HepG2 (cell line): ENCODE results near the gene ALDOA. TPM values are rescaled to one million over a fixed set of nuclear protein-coding genes. Genes with fewer than 3 reads are reported as not detected.

Experiments used
- AGO2 ChIP-seq: fragments of 200-400 bp; formaldehyde crosslinking; optimal IDR thresholded peaks from 2 replicates; pipeline ENCODE3; 2017; ENCODE audit warnings: mild to moderate bottlenecking, low read depth, low read length, moderate library complexity
- AKNA ChIP-seq: sonication (generic); formaldehyde crosslinking; IDR thresholded peaks from 2 replicates; pipeline ENCODE4 v1.4.0; 2020; ENCODE audit warnings: missing genetic modification reagents, borderline replicate concordance
- ETV5 ChIP-seq: IDR thresholded peaks from 2 replicates; pipeline ENCODE4 v1.6.1; 2018; ENCODE audit warnings: missing biosample characterization, missing genetic modification reagents, inconsistent platforms, borderline replicate concordance
- MAF1 ChIP-seq: sonication (generic); formaldehyde crosslinking; IDR thresholded peaks from 2 replicates; pipeline ENCODE4 v1.5.0; 2020; ENCODE audit warnings: missing genetic modification reagents, borderline replicate concordance
- POLR2AphosphoS2 ChIP-seq: IDR thresholded peaks from 2 replicates; pipeline ENCODE4 v1.6.1; 2011; ENCODE audit warnings: low read depth, low read length, improper control_type of control experiment
- RBFOX2 ChIP-seq: fragments of 200-400 bp; formaldehyde crosslinking; IDR thresholded peaks from 2 replicates; pipeline ENCODE4 v1.6.1; 2017; ENCODE audit warnings: low read depth, mild to moderate bottlenecking, low read length
- TAF1 ChIP-seq: sonication (generic); formaldehyde crosslinking; IDR thresholded peaks from 2 replicates; pipeline ENCODE4 v1.4.0; 2020; ENCODE audit warnings: missing genetic modification reagents
- ZNF260 ChIP-seq: sonication (generic); formaldehyde crosslinking; IDR thresholded peaks from 2 replicates; pipeline ENCODE4 v1.4.0; 2020; ENCODE audit warnings: missing genetic modification reagents, low read depth, mild to moderate bottlenecking, borderline replicate concordance
- ZNF281 ChIP-seq: sonication (generic); formaldehyde crosslinking; IDR thresholded peaks from 2 replicates; pipeline ENCODE4 v1.4.0; 2020; ENCODE audit warnings: missing genetic modification reagents, borderline replicate concordance
- ZNF577 ChIP-seq: sonication (generic); formaldehyde crosslinking; IDR thresholded peaks from 2 replicates; pipeline ENCODE4 v1.4.0; 2020; ENCODE audit warnings: mild to moderate bottlenecking, low read depth, missing genetic modification reagents, borderline replicate concordance
- ZNF713 ChIP-seq: sonication (generic); formaldehyde crosslinking; IDR thresholded peaks from 2 replicates; pipeline ENCODE4 v1.4.0; 2020; ENCODE audit warnings: mild to moderate bottlenecking, missing genetic modification reagents
- ZNF790 ChIP-seq: sonication (generic); formaldehyde crosslinking; IDR thresholded peaks from 2 replicates; pipeline ENCODE4 v1.8.0; 2022; ENCODE audit warnings: missing genetic modification reagents, mild to moderate bottlenecking, borderline replicate concordance
- polyA plus RNA-seq, 8 experiments: library from polyadenylated mRNA; depleted of rRNA in 3 of 8; stranded (reverse) in 7 of 8; unstranded in 1 of 8; fragments of >200 nt; fragmentation: Illumina TruSeq in 4 of 8; extraction: Trizol in 4 of 8; gene quantifications; 2 replicates each; pipeline versions ENCODE4 v1.2.1 to v1.2.3, GENCODE V29; 2011 to 2016; ENCODE audit warnings: low read depth in 4 of 8, missing spikeins in 1 of 8, mixed read lengths in 1 of 8; ENCODE audit not compliant: insufficient read depth in 1 of 8
- total RNA-seq, 5 experiments: library from RNA; depleted of rRNA; stranded (reverse); fragments of >200 nt; fragmentation: Illumina TruSeq; extraction: Trizol; gene quantifications; 2 replicates each; pipeline ENCODE4 v1.2.3, GENCODE V29; 2016; ENCODE audit warnings: low read depth in 1 of 5
- TF ChIP-seq, protein P1 (sequence below): sonication (generic); formaldehyde crosslinking; IDR thresholded peaks from 2 replicates; pipeline ENCODE4 v1.8.1; 2023; ENCODE audit warnings: mild to moderate bottlenecking, moderate library complexity, missing genetic modification reagents
- TF ChIP-seq, protein P2 (sequence below): IDR thresholded peaks from 2 replicates; pipeline ENCODE4 v1.4.0; 2020; ENCODE audit warnings: mild to moderate bottlenecking, missing genetic modification reagents

Gene ALDOA
- total and polyA plus RNA-seq, 2 of the 13 experiments (the other 11 are each of a cell fraction or from before 2014, with no cell fraction given), result 925 to 1,884 TPM

DNA sequence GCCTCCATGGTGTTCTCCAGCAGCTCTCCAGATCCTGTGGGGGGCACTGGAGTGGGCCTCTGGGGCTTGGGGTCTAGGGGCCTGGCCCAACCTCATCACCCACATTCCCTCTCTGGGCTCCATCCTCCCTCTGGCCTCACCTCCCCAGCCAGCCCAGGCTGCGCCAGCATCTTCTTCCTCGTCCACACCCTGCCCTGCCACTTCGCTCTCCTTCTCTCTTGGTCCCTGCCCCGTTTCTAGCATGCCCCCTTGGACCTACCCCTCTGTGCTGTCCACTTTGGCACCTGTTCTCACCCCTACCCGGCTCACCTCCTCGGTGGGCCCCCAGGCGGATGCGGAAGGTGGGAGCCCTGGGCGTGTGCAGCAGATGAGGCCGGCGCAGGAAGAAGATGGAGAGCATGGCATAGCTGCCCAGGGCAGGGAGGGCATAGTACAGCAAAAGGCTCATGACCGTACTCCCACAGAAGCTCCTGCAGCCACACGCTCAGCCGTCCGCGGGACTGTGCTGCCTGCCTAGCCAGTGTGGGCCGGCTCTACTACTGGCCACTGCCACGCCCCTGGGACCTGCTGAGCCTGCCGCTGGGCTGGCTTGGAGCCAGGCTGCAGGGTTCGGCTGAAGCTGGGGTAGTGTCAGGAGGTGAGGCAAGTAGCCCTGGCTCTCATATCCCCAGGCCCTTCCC, 47.6 kb downstream of the ALDOA start, which contains the start of gene GDPD3 (continued):
- TF ChIP-seq POLR2AphosphoS2 (no peak), RBFOX2 (peak; percentile 40; the same call in 1 of the 2 replicates), TAF1 (CRISPR knock-in tag) (no peak), ZNF281 (CRISPR knock-in tag) (no peak), ETV5 (no peak), ZNF260 (CRISPR knock-in tag) (no peak), AKNA (no peak), ZNF713 (no peak), MAF1 (CRISPR knock-in tag) (no peak), ZNF577 (CRISPR knock-in tag) (no peak), ZNF790 (no peak), AGO2 (peak; percentile 49)
- TF ChIP-seq, protein P1, sequence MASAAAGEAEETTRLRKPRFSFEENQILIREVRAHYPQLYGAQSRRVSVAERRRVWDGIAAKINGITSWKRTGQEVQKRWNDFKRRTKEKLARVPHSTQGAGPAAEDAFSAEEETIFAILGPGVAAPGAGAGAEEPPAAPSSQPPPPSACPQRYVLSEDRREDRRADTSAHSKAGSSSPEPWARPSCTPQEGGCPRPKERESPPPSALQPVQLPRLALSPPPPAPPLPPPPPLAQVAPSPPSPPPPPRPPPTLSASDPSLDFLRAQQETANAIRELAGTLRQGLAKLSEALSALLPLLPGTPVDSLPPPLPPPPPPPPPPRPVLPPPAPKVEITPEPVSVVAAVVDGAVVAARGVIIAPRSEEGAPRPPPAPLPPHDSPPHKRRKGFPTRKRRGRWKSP (CRISPR knock-in tag), result no peak
- TF ChIP-seq, protein P2, sequence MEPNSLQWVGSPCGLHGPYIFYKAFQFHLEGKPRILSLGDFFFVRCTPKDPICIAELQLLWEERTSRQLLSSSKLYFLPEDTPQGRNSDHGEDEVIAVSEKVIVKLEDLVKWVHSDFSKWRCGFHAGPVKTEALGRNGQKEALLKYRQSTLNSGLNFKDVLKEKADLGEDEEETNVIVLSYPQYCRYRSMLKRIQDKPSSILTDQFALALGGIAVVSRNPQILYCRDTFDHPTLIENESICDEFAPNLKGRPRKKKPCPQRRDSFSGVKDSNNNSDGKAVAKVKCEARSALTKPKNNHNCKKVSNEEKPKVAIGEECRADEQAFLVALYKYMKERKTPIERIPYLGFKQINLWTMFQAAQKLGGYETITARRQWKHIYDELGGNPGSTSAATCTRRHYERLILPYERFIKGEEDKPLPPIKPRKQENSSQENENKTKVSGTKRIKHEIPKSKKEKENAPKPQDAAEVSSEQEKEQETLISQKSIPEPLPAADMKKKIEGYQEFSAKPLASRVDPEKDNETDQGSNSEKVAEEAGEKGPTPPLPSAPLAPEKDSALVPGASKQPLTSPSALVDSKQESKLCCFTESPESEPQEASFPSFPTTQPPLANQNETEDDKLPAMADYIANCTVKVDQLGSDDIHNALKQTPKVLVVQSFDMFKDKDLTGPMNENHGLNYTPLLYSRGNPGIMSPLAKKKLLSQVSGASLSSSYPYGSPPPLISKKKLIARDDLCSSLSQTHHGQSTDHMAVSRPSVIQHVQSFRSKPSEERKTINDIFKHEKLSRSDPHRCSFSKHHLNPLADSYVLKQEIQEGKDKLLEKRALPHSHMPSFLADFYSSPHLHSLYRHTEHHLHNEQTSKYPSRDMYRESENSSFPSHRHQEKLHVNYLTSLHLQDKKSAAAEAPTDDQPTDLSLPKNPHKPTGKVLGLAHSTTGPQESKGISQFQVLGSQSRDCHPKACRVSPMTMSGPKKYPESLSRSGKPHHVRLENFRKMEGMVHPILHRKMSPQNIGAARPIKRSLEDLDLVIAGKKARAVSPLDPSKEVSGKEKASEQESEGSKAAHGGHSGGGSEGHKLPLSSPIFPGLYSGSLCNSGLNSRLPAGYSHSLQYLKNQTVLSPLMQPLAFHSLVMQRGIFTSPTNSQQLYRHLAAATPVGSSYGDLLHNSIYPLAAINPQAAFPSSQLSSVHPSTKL (CRISPR knock-in tag), result no peak
